SK-N-SH (cell line): ENCODE measurements around the gene ANKRD13B. TPM values are rescaled to one million over a fixed set of nuclear protein-coding genes. Genes with fewer than 3 reads are reported as not detected.

Source experiments
- CTCF ChIA-PET: fragments of 300-600, 350-600 bp; formaldehyde crosslinking; extraction: SDS; loops from one replicate; lab custom pipeline; 2021; lab: Yijun Ruan, JAX
- POLR2A ChIA-PET: fragments of 350-600 bp; sonication (Branson Sonifier 250); formaldehyde crosslinking; extraction: SDS; loops from one replicate; lab custom pipeline; 2020; ENCODE audit warnings: antibody characterized with exemption, inconsistent platforms; lab: Yijun Ruan, JAX
- DNase-seq: peaks from one replicate; pipeline ENCODE4 v3.0.0; 2012
- H2AFZ ChIP-seq: fragments of 200-600 bp; sonication (generic); 2 replicates; pipeline ENCODE4 v1.8.1; 2016; ENCODE audit warnings: antibody characterized with exemption, mild to moderate bottlenecking, low read depth
- H3F3A ChIP-seq: fragments of 200-600 bp; sonication (generic); replicated peaks from 2 replicates; pipeline ENCODE3; 2016; ENCODE audit warnings: antibody characterized with exemption, mild to moderate bottlenecking; ENCODE audit not compliant: insufficient read depth
- H3K27ac ChIP-seq, 2 experiments: fragments of 200-500 bp in 1 of 2; fragments of 200-600 bp in 1 of 2; sonication (Bioruptor generic) in 1 of 2; sonication (generic), shearing (Covaris generic) in 1 of 2; 2 replicates each; pipeline versions ENCODE4 v1.5.1 to v1.6.1; 2014 to 2016; ENCODE audit warnings: low read depth in 2 of 2, inconsistent platforms in 1 of 2, low read length in 1 of 2, mild to moderate bottlenecking in 1 of 2, mixed read lengths in 1 of 2
- H3K27me3 ChIP-seq: fragments of 200-600 bp; sonication (generic), shearing (Covaris generic); 2 replicates; pipeline ENCODE4 v1.6.1; 2016; ENCODE audit warnings: mixed run types; ENCODE audit not compliant: insufficient read depth
- H3K36me3 ChIP-seq, 2 experiments: fragments of 200-500 bp in 1 of 2; fragments of 200-600 bp in 1 of 2; sonication (Bioruptor generic) in 1 of 2; sonication (generic) in 1 of 2; replicated peaks in 1 of 2; 2 replicates each; pipeline versions ENCODE3 to v1.5.1; 2014 to 2016; ENCODE audit warnings: low read length in 1 of 2, mild to moderate bottlenecking in 1 of 2; ENCODE audit not compliant: insufficient read depth in 2 of 2, control insufficient read depth in 1 of 2
- H3K4me1 ChIP-seq, 2 experiments: fragments of 200-500 bp in 1 of 2; fragments of 200-600 bp in 1 of 2; sonication (Bioruptor generic) in 1 of 2; sonication (generic), shearing (Covaris generic) in 1 of 2; 2 replicates each; pipeline versions ENCODE4 v1.5.1 to v1.6.1; 2014 to 2016; ENCODE audit warnings: low read depth in 1 of 2, low read length in 1 of 2, mixed run types in 1 of 2; ENCODE audit not compliant: insufficient read depth in 2 of 2, control insufficient read depth in 1 of 2
- H3K4me2 ChIP-seq: fragments of 200-600 bp; sonication (generic), shearing (Covaris generic); 2 replicates; pipeline ENCODE4 v1.6.1; 2017; ENCODE audit warnings: mixed run types
- H3K4me3 ChIP-seq, 2 experiments: fragments of 200-500 bp in 1 of 2; fragments of 200-600 bp in 1 of 2; sonication (Bioruptor generic) in 1 of 2; sonication (generic), shearing (Covaris generic) in 1 of 2; 2 replicates each; pipeline versions ENCODE4 v1.5.1 to v1.8.1; 2014 to 2016; ENCODE audit warnings: low read depth in 2 of 2, inconsistent platforms in 1 of 2, low read length in 1 of 2, mild to moderate bottlenecking in 1 of 2, mixed read lengths in 1 of 2, moderate library complexity in 1 of 2
- H3K79me2 ChIP-seq: fragments of 200-600 bp; sonication (generic); 2 replicates; pipeline ENCODE4 v1.8.1; 2017; ENCODE audit warnings: mild to moderate bottlenecking; ENCODE audit not compliant: insufficient read depth
- H3K9ac ChIP-seq: fragments of 200-600 bp; sonication (generic); 2 replicates; pipeline ENCODE4 v1.6.1; 2017; ENCODE audit warnings: mixed run types
- H3K9me2 ChIP-seq: fragments of 200-600 bp; sonication (generic); 2 replicates; pipeline ENCODE4 v1.6.1; 2017; ENCODE audit warnings: mixed run types
- H3K9me3 ChIP-seq: fragments of 200-600 bp; sonication (generic); 2 replicates; pipeline ENCODE4 v1.6.1; 2017; ENCODE audit warnings: mixed run types, mild to moderate bottlenecking, moderate library complexity
- H4K20me1 ChIP-seq: fragments of 200-600 bp; sonication (generic); 2 replicates; pipeline ENCODE4 v1.6.1; 2017; ENCODE audit warnings: mild to moderate bottlenecking, mixed run types; ENCODE audit not compliant: insufficient read depth
- CHD2 ChIP-seq: fragments of 150-350 bp; IDR thresholded peaks from 2 replicates; pipeline ENCODE4 v1.6.1; 2018; ENCODE audit warnings: low read length; ENCODE audit not compliant: partially characterized antibody
- CTCF ChIP-seq: fragments of 200-600 bp; sonication (generic); IDR thresholded peaks from 2 replicates; pipeline ENCODE4 v1.6.1; 2017; ENCODE audit warnings: antibody characterized with exemption, mild to moderate bottlenecking, moderate library complexity
- EP300 ChIP-seq, 2 experiments: IDR thresholded peaks; 2 replicates each; pipeline versions ENCODE4 v1.4.0 to v1.6.1; 2012; ENCODE audit warnings: borderline replicate concordance in 1 of 2, low read depth in 1 of 2, low read length in 1 of 2
- EZH2phosphoT487 ChIP-seq: fragments of 200-600 bp; sonication (generic); IDR thresholded peaks from 2 replicates; pipeline ENCODE4 v1.6.1; 2017; ENCODE audit warnings: low read depth, mixed run types, mild to moderate bottlenecking, antibody characterized with exemption, moderate library complexity, borderline replicate concordance
- FOXJ3 ChIP-seq: sonication (generic); formaldehyde crosslinking; IDR thresholded peaks from 2 replicates; pipeline ENCODE4 v1.5.1; 2020; ENCODE audit warnings: mild to moderate bottlenecking, missing genetic modification reagents
- GABPA ChIP-seq: IDR thresholded peaks from 2 replicates; pipeline ENCODE4 v1.4.0; 2012; ENCODE audit warnings: low read depth, mild to moderate bottlenecking
- GATA2 ChIP-seq: sonication (generic); formaldehyde crosslinking; IDR thresholded peaks from 2 replicates; pipeline ENCODE4 v1.5.0; 2020; ENCODE audit warnings: mild to moderate bottlenecking, missing genetic modification reagents
- MEF2A ChIP-seq: IDR thresholded peaks from 2 replicates; pipeline ENCODE4 v1.4.0; 2012; ENCODE audit warnings: low read depth, borderline replicate concordance
- NFIC ChIP-seq: IDR thresholded peaks from 2 replicates; pipeline ENCODE4 v1.4.0; 2012; ENCODE audit warnings: borderline replicate concordance
- NRF1 ChIP-seq: IDR thresholded peaks from 2 replicates; pipeline ENCODE4 v1.6.1; 2012; ENCODE audit warnings: low read depth, mild to moderate bottlenecking, low read length
- POLR2AphosphoS5 ChIP-seq: IDR thresholded peaks from 2 replicates; pipeline ENCODE4 v1.6.1; 2012; ENCODE audit warnings: low read depth, low read length
- RAD21 ChIP-seq: IDR thresholded peaks from 2 replicates; pipeline ENCODE4 v1.6.1; 2012; ENCODE audit warnings: mild to moderate bottlenecking, low read length
- REST ChIP-seq: IDR thresholded peaks from 2 replicates; pipeline ENCODE4 v1.6.1; 2012; ENCODE audit warnings: mild to moderate bottlenecking, low read depth, low read length, moderate library complexity
- TCF12 ChIP-seq: IDR thresholded peaks from 2 replicates; pipeline ENCODE4 v1.4.0; 2012
- TEAD4 ChIP-seq: IDR thresholded peaks from 2 replicates; pipeline ENCODE4 v1.4.0; 2012; ENCODE audit warnings: mild to moderate bottlenecking, borderline replicate concordance; ENCODE audit not compliant: insufficient read depth
- YY1 ChIP-seq: IDR thresholded peaks from 2 replicates; pipeline ENCODE4 v1.4.0; 2012; ENCODE audit warnings: low read depth, mild to moderate bottlenecking
- WGBS: methylation state at CpG from one replicate; pipeline ENCODE4 v1.1.6; 2017; ENCODE audit warnings: low lambda C conversion rate; 5-methylcytosine and 5-hydroxymethylcytosine counted together
- polyA plus RNA-seq, 3 experiments: library from polyadenylated mRNA; depleted of rRNA; stranded (reverse); fragments of >200 nt; gene quantifications; 2 replicates each; pipeline ENCODE4 v1.2.3, GENCODE V29; 2012

Gene ANKRD13B
- polyA plus RNA-seq, 1 of the 3 experiments (the other 2 are of a cell fraction), result 16.1 TPM

DNA sequence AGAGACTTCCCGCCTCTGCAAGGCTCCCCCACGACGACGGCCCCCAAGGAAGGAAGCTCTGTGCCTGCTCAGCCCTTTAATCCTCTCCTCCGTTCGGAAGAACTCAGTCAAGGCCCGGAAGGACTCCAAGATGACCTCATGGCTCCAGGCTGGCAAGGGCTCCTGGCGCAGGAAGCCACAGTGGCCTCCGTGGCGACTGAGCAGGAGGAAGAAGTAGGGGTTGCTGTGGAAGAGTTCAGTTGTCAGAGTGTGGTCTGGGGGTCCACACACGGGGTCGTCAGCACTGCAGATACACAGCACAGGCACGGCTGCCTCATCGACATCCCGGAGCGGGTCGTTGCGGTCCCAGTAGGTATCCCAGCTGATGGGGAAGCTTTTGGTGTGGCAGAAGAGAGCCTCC lies 30.3 kb upstream of the ANKRD13B start:
- TF ChIP-seq EZH2phosphoT487, result no peak
- TF ChIP-seq GATA2, result no peak
- TF ChIP-seq EP300 (IDR thresholded peaks at IDR 0.05; ENCODE audit: borderline replicate concordance in 1 of 2, low read depth in 1 of 2, low read length in 1 of 2), result no peak
- TF ChIP-seq NFIC, result no peak
- no peak for TF ChIP-seq YY1
- no peak for TF ChIP-seq GABPA
- TF ChIP-seq CHD2, result no peak
- TF ChIP-seq CTCF, result no peak
- TF ChIP-seq POLR2AphosphoS5, result no peak
- TF ChIP-seq REST, result no peak
- TF ChIP-seq RAD21, result no peak
- no peak for TF ChIP-seq TEAD4
- no peak for TF ChIP-seq FOXJ3 (CRISPR knock-in tag)
- no peak for TF ChIP-seq NRF1
- no peak for TF ChIP-seq MEF2A
- no peak for TF ChIP-seq TCF12
- Histone ChIP-seq H3K4me3 (no peak overlapping the region), H3F3A (peaks cover 2% of the 10 kb centered on the region), H3K36me3 (peaks cover 4% of the 10 kb centered on the region in 2 experiments), H3K9ac (no peak overlapping the region), H3K27ac (no peak overlapping the region), H4K20me1 (no peaks in the 10 kb centered on the region), H3K79me2 (peaks cover 3% of the 10 kb centered on the region; the same call in 1 of the 2 replicates), H3K9me3 (no peaks in the 10 kb centered on the region), H3K4me1 (peaks cover 0 to 8% of the 10 kb centered on the region in 2 experiments; a peak in 1 of 4 replicates), H2AFZ (no peak overlapping the region), H3K9me2 (no peaks in the 10 kb centered on the region), H3K4me2 (no peak overlapping the region), H3K27me3 (no peaks in the 10 kb centered on the region)
- ChIA-PET CTCF (interaction anchor here (1.8 to 2.7 kb wide), 3 partner anchors 10 to 439 kb away, joined by 5 to 15 read pairs (median 7); no protein-coding TSS in a partner anchor), POLR2A (no interaction called here)
- no peak for DNase-seq
- WGBS, result 92% methylated on average over 16 of the region's 18 CpGs
